Measurements from ENCODE around the gene ELL.

ELL gene

GRCh38 chr19:18396471-18397241 lies 125.2 kb downstream of the ELL start:
- no peak for TF ChIP-seq POLR2A (IDR thresholded peaks at IDR 0.05; ENCODE audit: low read depth, low read length)
- DNase-seq (ENCODE audit: insufficient read length, low spot score) (no peak), FAIRE-seq (no peak)

- TF ChIP-seq POLR2A (IDR thresholded peaks at IDR 0.05; ENCODE audit: low read depth, low read length), result no peak
- DNase-seq (ENCODE audit: insufficient read length, low spot score) (no peak), FAIRE-seq (no peak)
Measured at GRCh38 chr19:18393836-18394235, 128.0 kb downstream of the ELL start.

- FAIRE-seq (no peak), DNase-seq (ENCODE audit: insufficient read length, low spot score) (no peak)
- TF ChIP-seq POLR2A (IDR thresholded peaks at IDR 0.05; ENCODE audit: low read depth, low read length), result no peak
Measured at GRCh38 chr19:18392926-18393325, 128.9 kb downstream of the ELL start.

Measured in H54 (cell line).